Ishikawa (cell line): ENCODE results near the gene TJP2.

Source experiments
- CEBPB ChIP-seq: IDR thresholded peaks from 2 replicates; pipeline ENCODE4 v1.6.1; 2012
- CREB1 ChIP-seq: IDR thresholded peaks from 2 replicates; pipeline ENCODE4 v1.6.1; 2012; ENCODE audit warnings: low read depth
- EGR1 ChIP-seq: IDR thresholded peaks from 2 replicates; pipeline ENCODE4 v1.6.1; 2012
- EP300 ChIP-seq: IDR thresholded peaks from 2 replicates; pipeline ENCODE4 v1.6.1; 2012; ENCODE audit warnings: borderline replicate concordance
- FOXM1 ChIP-seq: IDR thresholded peaks from 2 replicates; pipeline ENCODE4 v1.6.1; 2012; ENCODE audit warnings: low read depth, borderline replicate concordance
- NFIC ChIP-seq: IDR thresholded peaks from 2 replicates; pipeline ENCODE4 v1.6.1; 2012
- RAD21 ChIP-seq: IDR thresholded peaks from 2 replicates; pipeline ENCODE4 v1.6.1; 2012; ENCODE audit warnings: low read depth
- TAF1 ChIP-seq: IDR thresholded peaks from 2 replicates; pipeline ENCODE4 v1.6.1; 2012; ENCODE audit warnings: low read depth, mild to moderate bottlenecking
- TCF12 ChIP-seq: IDR thresholded peaks from 2 replicates; pipeline ENCODE4 v1.6.1; 2012; ENCODE audit warnings: low read depth
- TEAD4 ChIP-seq: IDR thresholded peaks from 2 replicates; pipeline ENCODE4 v1.6.1; 2012
- YY1 ChIP-seq: IDR thresholded peaks from 2 replicates; pipeline ENCODE4 v1.6.1; 2012; ENCODE audit warnings: low read depth
- ZBTB7A ChIP-seq: IDR thresholded peaks from 2 replicates; pipeline ENCODE4 v1.6.1; 2012; ENCODE audit warnings: low read depth
- TF ChIP-seq, protein P1 (sequence below): IDR thresholded peaks from 2 replicates; pipeline ENCODE4 v1.6.1; 2012; ENCODE audit warnings: low read depth, mild to moderate bottlenecking
- TF ChIP-seq, protein P2 (sequence below): IDR thresholded peaks from 2 replicates; pipeline ENCODE4 v1.6.1; 2012
- TF ChIP-seq, protein P3 (sequence below): IDR thresholded peaks from 2 replicates; pipeline ENCODE4 v1.6.1; 2012

Gene TJP2

DNA sequence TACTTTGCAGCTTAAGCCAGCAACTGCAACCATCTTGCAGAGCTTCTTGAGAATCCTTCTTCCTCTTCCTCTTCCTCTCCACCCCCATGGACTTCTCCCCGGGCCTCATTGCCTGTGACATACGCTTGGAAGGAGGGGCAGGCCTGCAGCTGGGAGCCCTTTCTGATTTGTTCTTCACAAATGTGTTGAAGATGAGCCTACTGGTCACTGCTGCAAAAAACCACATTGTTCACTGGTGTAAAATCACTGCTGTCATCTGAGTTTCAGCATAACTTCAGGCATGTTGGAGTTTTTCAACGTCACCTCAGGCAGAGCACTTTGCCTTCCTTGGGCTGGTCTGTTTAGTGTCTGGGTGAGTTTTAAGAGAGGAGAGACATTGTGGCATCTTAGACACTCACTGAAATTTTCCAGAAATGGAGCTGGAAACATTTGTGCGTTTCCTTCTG is 7.9 kb downstream of the TJP2 start:
- TF ChIP-seq EP300 (no peak), EGR1 (no peak)

DNA sequence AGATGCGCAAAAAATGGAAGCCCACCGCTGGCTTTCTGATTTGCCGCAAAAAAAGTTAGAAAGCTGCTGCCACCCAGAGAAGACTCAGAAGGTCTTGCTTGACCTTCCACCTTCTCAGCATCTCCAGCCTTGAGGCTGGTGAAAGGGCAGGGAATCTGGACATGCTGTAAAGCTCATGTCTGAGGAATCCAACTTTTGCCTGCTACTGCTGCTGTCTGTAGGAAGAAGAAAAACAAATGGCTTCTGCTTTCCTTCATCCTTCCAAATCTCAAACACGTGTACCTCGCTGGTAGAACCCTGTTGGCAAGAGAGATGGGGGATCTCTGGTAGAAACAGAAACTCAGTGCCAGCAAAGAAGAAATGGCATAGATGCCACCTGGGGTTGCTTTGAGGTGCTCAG is 10.2 kb downstream of the TJP2 start:
- TF ChIP-seq RAD21 (no peak), TEAD4 (no peak), CEBPB (no peak), TCF12 (no peak), EP300 (no peak), ZBTB7A (no peak), CREB1 (no peak), EGR1 (no peak), FOXM1 (no peak), YY1 (no peak), TAF1 (no peak), NFIC (no peak)
- TF ChIP-seq, protein P1, sequence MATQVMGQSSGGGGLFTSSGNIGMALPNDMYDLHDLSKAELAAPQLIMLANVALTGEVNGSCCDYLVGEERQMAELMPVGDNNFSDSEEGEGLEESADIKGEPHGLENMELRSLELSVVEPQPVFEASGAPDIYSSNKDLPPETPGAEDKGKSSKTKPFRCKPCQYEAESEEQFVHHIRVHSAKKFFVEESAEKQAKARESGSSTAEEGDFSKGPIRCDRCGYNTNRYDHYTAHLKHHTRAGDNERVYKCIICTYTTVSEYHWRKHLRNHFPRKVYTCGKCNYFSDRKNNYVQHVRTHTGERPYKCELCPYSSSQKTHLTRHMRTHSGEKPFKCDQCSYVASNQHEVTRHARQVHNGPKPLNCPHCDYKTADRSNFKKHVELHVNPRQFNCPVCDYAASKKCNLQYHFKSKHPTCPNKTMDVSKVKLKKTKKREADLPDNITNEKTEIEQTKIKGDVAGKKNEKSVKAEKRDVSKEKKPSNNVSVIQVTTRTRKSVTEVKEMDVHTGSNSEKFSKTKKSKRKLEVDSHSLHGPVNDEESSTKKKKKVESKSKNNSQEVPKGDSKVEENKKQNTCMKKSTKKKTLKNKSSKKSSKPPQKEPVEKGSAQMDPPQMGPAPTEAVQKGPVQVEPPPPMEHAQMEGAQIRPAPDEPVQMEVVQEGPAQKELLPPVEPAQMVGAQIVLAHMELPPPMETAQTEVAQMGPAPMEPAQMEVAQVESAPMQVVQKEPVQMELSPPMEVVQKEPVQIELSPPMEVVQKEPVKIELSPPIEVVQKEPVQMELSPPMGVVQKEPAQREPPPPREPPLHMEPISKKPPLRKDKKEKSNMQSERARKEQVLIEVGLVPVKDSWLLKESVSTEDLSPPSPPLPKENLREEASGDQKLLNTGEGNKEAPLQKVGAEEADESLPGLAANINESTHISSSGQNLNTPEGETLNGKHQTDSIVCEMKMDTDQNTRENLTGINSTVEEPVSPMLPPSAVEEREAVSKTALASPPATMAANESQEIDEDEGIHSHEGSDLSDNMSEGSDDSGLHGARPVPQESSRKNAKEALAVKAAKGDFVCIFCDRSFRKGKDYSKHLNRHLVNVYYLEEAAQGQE: no peak
- TF ChIP-seq, protein P2, sequence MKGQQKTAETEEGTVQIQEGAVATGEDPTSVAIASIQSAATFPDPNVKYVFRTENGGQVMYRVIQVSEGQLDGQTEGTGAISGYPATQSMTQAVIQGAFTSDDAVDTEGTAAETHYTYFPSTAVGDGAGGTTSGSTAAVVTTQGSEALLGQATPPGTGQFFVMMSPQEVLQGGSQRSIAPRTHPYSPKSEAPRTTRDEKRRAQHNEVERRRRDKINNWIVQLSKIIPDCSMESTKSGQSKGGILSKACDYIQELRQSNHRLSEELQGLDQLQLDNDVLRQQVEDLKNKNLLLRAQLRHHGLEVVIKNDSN: no peak
- TF ChIP-seq, protein P3, sequence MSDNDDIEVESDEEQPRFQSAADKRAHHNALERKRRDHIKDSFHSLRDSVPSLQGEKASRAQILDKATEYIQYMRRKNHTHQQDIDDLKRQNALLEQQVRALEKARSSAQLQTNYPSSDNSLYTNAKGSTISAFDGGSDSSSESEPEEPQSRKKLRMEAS: no peak

DNA sequence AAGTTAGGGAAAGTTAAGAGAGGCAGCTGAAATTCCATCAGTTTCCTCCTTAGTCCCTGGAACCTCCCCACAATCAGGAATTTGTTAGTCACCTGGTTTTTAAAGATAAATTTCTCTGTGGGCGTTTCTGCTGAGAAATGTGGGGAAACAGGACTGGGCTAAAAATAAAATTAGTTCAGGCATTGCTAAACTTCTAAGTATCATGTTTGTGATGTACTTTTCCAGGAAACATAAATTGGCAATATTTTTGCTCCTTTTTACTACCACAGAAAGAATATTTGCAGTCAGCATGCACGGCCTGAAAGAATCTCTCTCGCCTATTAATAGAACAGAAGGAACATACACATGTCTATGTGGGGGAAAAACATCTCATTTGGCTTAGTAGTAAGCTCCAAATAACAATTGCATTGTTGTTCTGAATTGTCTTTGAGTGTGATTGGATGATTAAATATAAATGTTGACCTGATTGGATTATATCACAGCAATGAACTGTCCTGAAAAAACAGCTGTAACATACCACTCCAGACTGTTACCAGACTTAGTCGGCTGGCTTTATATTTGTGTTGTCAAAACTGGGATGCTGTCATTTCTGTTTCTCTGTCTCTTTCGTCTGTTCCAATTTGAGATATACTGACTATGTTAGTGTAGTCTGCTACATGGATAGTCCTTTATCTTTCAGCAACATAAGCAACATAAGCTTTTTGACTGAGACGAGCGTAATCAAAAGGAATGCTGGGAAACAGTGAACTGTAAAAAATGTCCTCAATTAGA is 12.9 kb downstream of the TJP2 start:
- TF ChIP-seq EP300 (no peak), NFIC (no peak), TCF12 (no peak), RAD21 (no peak), YY1 (no peak), ZBTB7A (no peak)
- TF ChIP-seq, protein P2: no peak
- TF ChIP-seq, protein P3: no peak

DNA sequence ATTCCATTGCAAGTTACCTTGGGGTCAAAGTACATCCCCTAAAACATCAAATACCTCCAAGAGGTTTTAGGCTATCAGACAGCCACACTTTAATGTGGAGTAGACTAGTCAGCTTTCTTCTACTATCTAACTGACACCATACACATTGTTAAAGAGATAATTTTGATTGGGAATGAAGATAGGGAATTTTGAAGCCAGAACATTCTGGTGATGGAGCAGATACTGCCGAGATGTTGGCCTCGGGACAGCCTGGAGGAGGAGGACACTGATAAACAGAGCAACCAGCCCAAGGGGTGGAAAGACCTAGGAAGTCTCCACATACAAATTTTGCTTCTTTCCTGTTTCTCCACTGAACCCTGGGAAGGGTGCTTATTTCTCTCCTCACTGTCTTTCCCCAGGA is 14.9 kb downstream of the TJP2 start:
- TF ChIP-seq, protein P1: no peak
- TF ChIP-seq FOXM1 (no peak), YY1 (no peak), TEAD4 (no peak), RAD21 (no peak), CEBPB (no peak), TAF1 (no peak), EGR1 (no peak), CREB1 (no peak)
- TF ChIP-seq, protein P2: no peak

DNA sequence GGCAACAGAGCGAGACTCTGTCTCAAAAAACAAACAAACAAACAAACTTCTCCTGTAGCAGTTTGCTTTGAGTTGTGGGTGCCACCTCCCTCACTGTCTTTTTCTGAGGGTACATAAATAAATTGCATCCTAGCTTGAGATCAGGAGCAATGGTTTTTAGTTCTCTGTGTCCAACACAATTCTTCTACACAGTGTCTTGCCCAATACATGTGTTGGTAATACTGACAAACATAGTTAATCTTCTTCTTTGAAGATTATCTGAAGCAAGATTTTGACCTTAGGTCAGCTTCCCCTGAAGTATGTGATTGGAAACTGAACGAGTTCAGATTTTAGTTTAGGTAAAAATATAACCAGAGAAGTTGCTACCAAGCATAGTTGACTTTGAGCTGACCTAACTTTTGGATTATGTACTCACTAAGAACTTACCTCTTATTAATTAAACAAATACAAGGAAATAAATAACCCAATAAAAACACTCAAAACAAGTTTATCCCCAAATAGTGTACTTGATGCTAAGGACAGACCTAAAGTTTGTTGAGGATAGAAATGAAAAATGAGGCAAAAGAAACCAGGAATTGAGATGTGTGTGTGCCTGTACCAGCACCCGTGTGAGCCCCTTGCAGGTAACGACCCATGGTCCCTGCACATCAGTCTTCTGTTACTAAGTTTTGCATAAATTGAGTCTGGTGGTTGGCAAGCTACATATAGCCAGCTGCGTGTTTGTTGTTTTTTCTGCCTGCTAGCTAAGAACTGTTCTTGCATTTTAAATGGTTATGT is 16.2 kb downstream of the TJP2 start:
- TF ChIP-seq CEBPB: no peak
- no peak for TF ChIP-seq EGR1
- TF ChIP-seq TEAD4: no peak
- TF ChIP-seq CREB1: no peak
- no peak for TF ChIP-seq YY1
- TF ChIP-seq TAF1: no peak

DNA sequence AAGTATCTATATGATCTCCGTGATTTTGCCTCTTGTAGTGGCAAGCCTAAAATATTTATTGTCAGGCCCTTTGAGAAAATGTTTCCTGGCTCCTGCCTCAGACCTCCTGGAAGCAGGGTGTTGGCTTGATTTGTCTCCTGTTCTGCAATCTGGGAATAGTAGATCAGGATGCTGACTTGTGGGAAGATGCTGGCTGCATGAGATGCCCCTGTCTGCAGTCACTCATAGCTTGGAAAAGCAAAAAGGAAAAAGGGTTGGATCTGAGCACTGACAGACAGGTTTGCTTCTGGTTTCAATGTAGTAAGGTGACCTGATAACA is 16.7 kb downstream of the TJP2 start:
- TF ChIP-seq CREB1: no peak
- TF ChIP-seq ZBTB7A: no peak
- TF ChIP-seq, protein P3: no peak
